NCI-H2227 (cell line): Measurements from ENCODE around the gene PNLDC1.

ENCODE experiments used
- DNase-seq: peaks from one replicate; lab custom pipeline; 2025; ENCODE audit not compliant: unreplicated experiment; lab: John Stamatoyannopoulos, UW

PNLDC1 gene

DNA sequence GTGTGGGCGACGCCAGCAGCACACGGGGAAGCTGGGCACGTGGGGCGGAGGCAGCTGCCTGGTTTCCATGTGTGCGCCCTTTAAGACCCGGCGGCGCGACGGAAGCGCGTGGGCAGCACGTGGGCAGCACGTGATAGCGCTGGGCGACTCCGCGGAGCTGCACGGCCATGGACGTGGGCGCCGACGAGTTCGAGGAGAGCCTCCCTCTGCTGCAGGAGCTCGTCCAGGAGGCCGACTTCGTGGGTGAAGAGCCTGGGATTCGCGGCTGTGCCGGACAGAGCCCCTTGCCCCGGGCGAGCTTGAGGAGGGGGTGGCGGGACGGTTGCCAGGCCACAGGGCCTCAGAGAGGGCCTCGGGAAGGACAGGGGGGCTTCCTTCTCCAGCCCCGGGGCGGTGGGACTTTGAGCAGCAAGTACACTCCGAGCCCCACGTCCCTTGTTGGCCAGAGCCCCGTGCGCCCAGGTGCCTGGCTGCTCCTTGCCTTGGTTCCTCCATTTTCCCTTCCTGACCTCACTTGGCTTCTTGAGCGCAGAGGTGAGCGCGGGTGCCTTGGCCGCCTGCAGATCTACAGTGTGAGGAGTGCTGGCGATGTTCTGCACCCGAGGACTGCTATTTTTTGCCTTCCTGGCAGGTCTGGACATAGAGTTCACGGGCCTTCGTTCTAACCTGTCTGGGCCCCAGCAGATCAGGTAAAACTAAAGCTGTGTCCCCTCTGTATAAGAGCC, at the start of gene PNLDC1:
PNLDC1 (plus strand) TSS at position 136 of the 725 bp plus-strand sequence; CDS start at position 168, 32 bp downstream.
- DNase-seq: no peak

DNA sequence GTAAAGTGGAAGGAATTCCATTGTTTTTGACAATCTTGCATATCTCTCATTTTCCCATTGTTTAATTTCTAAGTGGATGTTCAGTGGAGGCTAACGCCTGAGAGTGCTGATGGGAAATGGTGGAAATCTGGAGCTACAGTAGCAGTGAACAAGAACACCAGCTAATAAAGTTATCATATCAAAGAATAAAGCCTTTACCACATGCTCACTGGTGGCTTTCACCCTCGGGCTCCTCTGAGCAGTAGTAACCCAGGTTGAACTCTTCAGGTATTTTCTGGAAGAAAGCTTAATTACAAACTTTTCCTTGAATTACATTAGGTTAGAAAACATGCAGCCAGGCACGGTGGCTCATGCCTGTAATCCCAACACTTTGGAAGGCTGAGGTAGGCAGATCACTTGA, 48.6 kb upstream of the PNLDC1 start:
- DNase-seq: no peak

DNA sequence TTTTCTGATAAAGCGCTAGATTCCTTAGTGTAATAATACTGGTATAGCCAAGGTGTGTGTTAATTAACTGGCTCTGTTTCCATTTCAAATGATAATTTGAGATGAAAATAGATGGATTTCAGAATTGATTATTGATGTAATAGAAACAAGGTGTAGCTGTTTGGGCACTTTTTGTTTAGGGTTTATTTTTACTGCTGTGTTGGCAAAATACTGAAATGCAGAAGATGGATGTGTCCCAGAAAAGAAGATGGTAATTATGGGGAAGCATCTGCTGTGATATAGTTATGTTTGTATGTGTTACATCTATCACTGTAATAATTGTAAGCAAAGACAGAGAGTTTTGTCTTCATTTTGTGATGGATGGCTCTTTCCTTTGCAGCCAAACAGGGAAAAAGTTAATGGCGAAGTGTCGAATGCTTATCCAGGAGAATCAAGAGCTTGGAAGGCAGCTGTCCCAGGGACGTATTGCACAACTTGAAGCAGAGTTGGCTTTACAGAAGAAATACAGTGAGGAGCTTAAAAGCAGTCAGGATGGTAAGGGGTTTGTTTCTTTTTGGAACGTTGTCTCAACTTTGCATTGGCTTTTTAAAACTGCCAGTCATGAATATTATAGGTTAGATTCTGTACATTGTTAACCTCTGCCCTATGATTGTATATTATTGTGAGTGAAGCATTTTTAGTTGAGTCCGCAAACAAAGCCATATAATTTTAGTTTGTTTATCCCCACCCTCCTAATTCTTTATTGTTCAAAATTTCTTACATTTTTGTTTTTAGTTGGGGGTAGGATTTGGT, 46.8 kb upstream of the PNLDC1 start:
- peak; percentile 6 for DNase-seq

DNA sequence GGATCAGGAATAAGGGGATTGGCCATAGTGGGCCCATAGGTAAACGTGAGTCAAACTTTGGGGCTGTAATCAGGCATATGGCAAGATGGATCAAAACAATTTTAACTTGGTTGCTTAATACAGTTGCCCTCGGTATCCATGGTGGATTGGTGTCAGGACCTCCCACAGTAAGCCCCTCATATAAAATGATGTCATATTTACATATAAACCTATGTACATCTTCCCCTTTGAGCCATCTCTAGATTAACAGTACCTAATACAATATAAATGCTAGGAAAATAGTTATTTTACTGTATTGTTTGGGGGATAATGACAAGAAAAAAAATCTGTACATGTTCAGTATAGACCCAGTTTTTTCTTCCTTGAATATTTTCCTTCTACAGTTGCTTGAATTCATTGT, 45.7 kb upstream of the PNLDC1 start:
- DNase-seq: no peak

- DNase-seq: no peak
Observed at GRCh38 chr6:159754959-159755914, 44.8 kb upstream of the PNLDC1 start.

GRCh38 chr6:159756508-159756907, 43.6 kb upstream of the PNLDC1 start:
- DNase-seq: no peak

DNA sequence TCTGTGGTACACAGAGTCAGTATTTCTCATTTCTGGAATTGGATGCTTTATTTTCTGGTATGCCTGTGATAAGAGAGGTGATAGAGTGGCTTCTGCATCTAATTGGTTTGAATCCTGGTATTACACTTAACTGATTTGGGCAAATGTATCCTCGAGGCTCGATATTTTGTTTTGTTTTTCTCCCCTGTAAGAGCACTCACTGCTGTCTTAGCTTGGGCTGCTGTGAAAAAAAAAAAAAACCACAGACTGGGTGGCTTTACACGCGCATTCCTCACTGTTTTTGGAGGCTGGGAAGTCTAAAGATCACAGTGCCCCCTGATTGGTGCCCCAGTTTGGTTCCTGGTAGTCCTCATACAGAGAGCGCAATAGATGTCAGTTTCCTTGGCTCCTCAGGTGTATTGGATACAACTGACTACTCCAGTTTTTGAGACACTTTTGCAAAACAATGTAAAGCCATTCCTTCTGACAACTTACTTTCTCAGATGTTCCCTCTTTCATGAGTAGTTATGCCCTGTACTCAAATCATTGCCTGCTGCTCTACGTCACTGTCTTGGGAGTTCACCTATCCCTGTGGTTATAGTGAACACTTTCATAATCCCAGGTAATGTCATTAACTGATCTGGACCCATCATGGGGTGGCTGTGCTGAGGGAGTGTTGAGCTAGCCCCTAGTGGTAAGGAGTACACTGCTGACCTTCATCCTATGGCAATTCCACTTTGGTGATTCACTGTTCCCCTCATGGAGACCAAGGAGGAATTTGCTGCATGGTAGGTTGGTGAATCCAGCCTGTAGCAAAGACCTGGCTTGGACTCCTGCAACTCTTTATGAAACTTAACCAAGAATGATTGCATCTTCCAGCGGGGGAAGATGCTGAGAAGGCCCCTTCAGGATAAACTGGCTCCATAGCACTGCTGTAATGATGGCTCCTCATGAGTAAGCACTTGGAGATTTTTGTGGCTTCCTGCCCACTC, 41.8 kb upstream of the PNLDC1 start:
- no peak for DNase-seq

DNA sequence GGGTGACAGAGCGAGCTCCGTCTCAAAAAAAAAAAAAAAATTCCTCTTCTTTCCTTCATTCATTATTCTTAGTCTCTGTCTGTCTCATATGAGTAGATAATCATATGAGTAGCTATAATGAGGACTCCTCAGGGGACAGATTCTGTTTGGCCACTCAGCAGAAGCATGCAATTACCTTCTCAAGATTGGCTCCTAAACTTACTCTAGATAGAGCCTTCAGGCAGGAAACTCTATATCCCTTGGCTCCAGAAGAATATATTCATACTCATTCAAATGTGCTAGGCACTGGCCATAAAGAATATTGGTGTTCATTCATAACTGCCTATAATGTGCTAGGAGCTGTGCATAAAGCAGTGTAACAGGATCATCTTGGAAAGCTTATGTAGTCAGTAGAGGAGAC, 40.4 kb upstream of the PNLDC1 start:
- no peak for DNase-seq

GRCh38 chr6:159760602-159761057, 39.4 kb upstream of the PNLDC1 start:
- DNase-seq: no peak

- peak; percentile 59 for DNase-seq
Observed at GRCh38 chr6:159761129-159761872, 38.8 kb upstream of the PNLDC1 start.

GRCh38 chr6:159761873-159762680, 38.0 kb upstream of the PNLDC1 start, which contains the start of gene ACAT2:
ACAT2 (plus strand) TSS chr6:159762045; CDS start chr6:159762088, 43 bp downstream.
- peak; percentile 93 for DNase-seq

DNA sequence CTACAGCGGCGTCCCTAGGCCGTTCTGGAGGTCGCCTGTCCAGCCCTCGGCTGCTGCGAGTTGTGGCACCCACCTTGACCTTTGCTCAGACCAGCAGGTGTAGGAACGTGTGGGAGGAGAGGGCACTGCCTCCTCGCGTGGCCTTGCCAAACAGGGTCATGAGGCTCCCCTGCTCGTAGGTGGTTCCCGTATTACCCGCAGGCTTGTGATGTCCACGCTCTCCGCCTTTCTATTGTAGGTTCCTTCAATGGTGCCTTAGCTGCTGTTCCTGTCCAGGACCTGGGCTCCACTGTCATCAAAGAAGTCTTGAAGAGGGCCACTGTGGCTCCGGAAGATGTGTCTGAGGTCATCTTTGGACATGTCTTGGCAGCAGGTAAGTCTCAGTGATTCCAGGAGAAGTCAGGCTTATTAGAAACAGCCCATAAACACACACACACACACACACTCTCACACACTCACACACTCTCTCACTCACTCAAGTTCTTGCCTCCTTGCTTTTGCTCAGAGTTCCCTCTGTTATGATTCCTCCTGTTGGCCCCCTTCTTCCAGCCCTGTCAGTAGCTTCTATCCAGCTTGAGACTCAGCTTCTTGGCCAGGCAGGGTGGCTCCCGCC, 37.3 kb upstream of the PNLDC1 start:
- DNase-seq: peak; percentile 8

DNA sequence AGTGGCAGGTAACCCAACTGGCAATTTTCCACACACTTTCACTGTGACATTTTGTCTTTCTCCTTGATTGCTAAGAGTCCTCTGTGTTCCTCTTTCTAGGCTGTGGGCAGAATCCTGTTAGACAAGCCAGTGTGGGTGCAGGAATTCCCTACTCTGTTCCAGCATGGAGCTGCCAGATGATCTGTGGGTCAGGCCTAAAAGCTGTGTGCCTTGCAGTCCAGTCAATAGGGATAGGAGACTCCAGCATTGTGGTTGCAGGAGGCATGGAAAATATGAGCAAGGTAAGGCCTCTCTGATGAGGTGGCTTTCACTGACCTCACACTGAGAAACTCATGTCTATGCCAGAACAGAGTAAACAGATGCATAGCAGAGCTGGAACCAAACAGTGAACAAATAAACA, 33.2 kb upstream of the PNLDC1 start:
- no peak for DNase-seq

DNA sequence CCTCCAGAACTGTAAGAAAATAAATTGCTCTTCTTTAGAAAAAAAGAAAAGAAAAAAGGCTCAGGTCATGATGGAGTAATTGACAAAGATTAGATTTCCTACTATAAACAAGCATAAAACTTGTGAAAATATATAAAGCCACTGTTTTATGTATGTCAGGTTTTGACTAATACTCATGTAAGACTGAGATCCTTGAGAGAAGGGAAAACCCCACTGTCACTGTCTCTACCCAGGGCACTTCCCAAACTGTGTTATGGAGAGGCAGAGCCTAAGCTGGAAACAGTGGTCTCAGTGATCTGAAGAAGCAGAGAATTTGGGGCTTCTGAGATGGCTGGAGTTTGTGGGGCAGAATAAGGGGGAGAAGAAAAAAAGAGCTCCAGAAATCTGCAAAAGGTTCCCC, 30.6 kb upstream of the PNLDC1 start:
- no peak for DNase-seq

- no peak for DNase-seq
Observed at GRCh38 chr6:159772196-159772595, 27.9 kb upstream of the PNLDC1 start.

DNA sequence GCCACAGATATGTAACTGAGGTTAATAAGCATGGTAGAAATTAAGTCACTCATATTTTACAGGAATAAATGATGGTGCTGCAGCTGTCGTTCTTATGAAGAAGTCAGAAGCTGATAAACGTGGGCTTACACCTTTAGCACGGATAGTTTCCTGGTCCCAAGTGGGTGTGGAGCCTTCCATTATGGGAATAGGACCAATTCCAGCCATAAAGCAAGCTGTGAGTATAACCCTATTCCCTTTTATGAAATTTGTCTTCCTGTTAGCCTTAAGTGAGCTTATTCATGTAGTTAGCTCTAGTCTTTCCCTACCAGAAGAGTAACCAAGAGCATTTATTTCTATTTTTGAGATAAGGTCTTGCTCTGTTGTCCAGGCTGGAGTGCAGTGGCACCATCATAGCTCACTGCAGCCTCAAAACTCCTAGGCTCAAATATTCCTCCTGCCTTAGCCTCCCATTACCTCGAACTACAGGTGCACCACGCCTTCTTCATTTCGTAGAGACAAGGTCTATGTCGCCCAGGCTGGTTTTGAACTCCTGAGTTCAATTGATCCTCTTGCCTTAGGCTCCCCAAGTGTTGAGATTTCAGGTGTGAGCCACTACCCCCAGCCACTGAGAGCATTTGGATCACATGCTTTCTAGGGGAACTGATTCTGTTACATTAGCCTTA, 22.7 kb upstream of the PNLDC1 start:
- DNase-seq: no peak

DNA sequence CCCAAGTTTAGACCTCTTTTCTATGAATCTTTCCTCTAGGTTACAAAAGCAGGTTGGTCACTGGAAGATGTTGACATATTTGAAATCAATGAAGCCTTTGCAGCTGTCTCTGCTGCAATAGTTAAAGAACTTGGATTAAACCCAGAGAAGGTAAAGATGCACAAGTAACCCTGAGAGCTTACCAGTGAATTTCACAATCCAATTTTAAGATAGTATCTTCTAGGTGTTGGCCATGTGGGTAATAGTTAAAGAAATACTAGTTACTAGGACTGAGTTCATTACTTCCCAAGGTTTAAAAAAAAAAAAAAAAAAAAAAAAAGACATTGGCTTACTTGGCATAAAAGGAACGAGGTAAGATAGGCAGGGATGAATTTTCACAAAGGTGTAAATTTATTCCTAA, 21.9 kb upstream of the PNLDC1 start:
- DNase-seq: no peak
